Stimulated activated CD8-positive, alpha-beta memory T cell treated with anti-CD3 and anti-CD28 coated beads, Interleukin-12 subunit alpha, Interleukin-12 subunit beta, amount 100 ng/mL, for 1 hour (primary cell): ENCODE measurements around the gene GNAT1.
"Not testable (repeated sequence)": the region's sequence is repeated elsewhere in the genome, so short reads cannot be mapped to it uniquely, and the experiment has no call there.

ENCODE experiments used
- DNase-seq: peaks from one replicate; pipeline ENCODE4 v3.0.0-alpha.2; 2020; ENCODE audit warnings: low read depth

Gene GNAT1

GRCh38 chr3:50203809-50204803, 12.7 kb downstream of the GNAT1 start:
- DNase-seq = no peak

GRCh38 chr3:50204804-50205412, 13.5 kb downstream of the GNAT1 start, which contains the start of gene SLC38A3:
Gene SLC38A3, plus strand, starts transcription at chr3:50205271. Its CDS starts 8,929 bp downstream, at chr3:50214200.
- DNase-seq = no peak

- DNase-seq = no peak
Measured at GRCh38 chr3:50205413-50206276, 14.2 kb downstream of the GNAT1 start.

- DNase-seq = no peak
Measured at GRCh38 chr3:50207359-50208042, 16.1 kb downstream of the GNAT1 start.

- no peak for DNase-seq
Measured at GRCh38 chr3:50208677-50209344, 17.4 kb downstream of the GNAT1 start.

GRCh38 chr3:50210176-50210509, 18.7 kb downstream of the GNAT1 start:
- no peak for DNase-seq

- no peak for DNase-seq
Measured at GRCh38 chr3:50210510-50211367, 19.3 kb downstream of the GNAT1 start.

GRCh38 chr3:50211368-50211717, 19.9 kb downstream of the GNAT1 start:
- not testable (repeated sequence) for DNase-seq

- DNase-seq = no peak
Measured at GRCh38 chr3:50211930-50212329, 20.5 kb downstream of the GNAT1 start.

GRCh38 chr3:50212502-50212901, 21.1 kb downstream of the GNAT1 start:
- no peak for DNase-seq

GRCh38 chr3:50212971-50213370, 21.6 kb downstream of the GNAT1 start:
- no peak for DNase-seq

GRCh38 chr3:50213373-50213772, 22.0 kb downstream of the GNAT1 start:
- no peak for DNase-seq

- DNase-seq = no peak
Measured at GRCh38 chr3:50214824-50215223, 23.4 kb downstream of the GNAT1 start.

- no peak for DNase-seq
Measured at GRCh38 chr3:50215529-50215928, 24.1 kb downstream of the GNAT1 start.

GRCh38 chr3:50217681-50218080, 26.3 kb downstream of the GNAT1 start:
- no peak for DNase-seq

- no peak for DNase-seq
Measured at GRCh38 chr3:50218448-50218847, 27.0 kb downstream of the GNAT1 start.

- DNase-seq = no peak
Measured at GRCh38 chr3:50219285-50219684, 27.9 kb downstream of the GNAT1 start.

GRCh38 chr3:50220109-50220508, 28.7 kb downstream of the GNAT1 start:
- DNase-seq = no peak

GRCh38 chr3:50221051-50221410, 29.6 kb downstream of the GNAT1 start:
- DNase-seq = no peak

- no peak for DNase-seq
Measured at GRCh38 chr3:50221411-50222168, 30.2 kb downstream of the GNAT1 start.
